Suprapubic skin (tissue), 4 donors: ENCODE data around the gene HMGN4. TPM values are rescaled to one million over a fixed set of nuclear protein-coding genes. Genes with fewer than 3 reads are reported as not detected.

Experiments
- DNase-seq, 2 donors: peaks; one replicate each; pipeline ENCODE4 v3.0.0-alpha.2; 2019; ENCODE audit warnings: low spot score in 2 of 2
- H3K27ac ChIP-seq: fragments of 200-600 bp; sonication (generic); one replicate; pipeline ENCODE4 v1.5.1; 2019
- H3K27me3 ChIP-seq: fragments of 200-600 bp; sonication (generic); one replicate; pipeline ENCODE4 v1.5.1; 2019
- H3K36me3 ChIP-seq: fragments of 200-600 bp; sonication (generic); one replicate; pipeline ENCODE4 v1.5.1; 2019
- H3K4me1 ChIP-seq: fragments of 200-600 bp; sonication (generic); one replicate; pipeline ENCODE4 v1.5.1; 2019
- H3K4me3 ChIP-seq: fragments of 200-600 bp; sonication (generic); one replicate; pipeline ENCODE4 v1.5.1; 2019; ENCODE audit warnings: mild to moderate bottlenecking
- H3K9me3 ChIP-seq: fragments of 200-600 bp; sonication (generic); one replicate; pipeline ENCODE4 v1.5.1; 2019
- EP300 ChIP-seq: sonication (generic); formaldehyde crosslinking; IDR thresholded peaks from one replicate; pipeline ENCODE4 v1.6.1; 2017; ENCODE audit warnings: antibody characterized with exemption
- POLR2A ChIP-seq, 2 donors: fragments of 450-650 bp; IDR thresholded peaks; one replicate each; pipeline ENCODE4 v1.6.1; 2017; ENCODE audit warnings: antibody characterized with exemption in 2 of 2, mild to moderate bottlenecking in 2 of 2, moderate library complexity in 2 of 2
- POLR2AphosphoS5 ChIP-seq, 3 donors: sonication (generic); formaldehyde crosslinking; IDR thresholded peaks; one replicate each; pipeline ENCODE4 v1.6.1; 2017; ENCODE audit warnings: antibody characterized with exemption in 3 of 3
- WGBS: methylation state at CpG from one replicate; pipeline ENCODE4 v1.1.5; 2018; 5-methylcytosine and 5-hydroxymethylcytosine counted together
- total RNA-seq, 4 donors: library from RNA; depleted of rRNA; stranded (reverse); fragments of >200 nt; gene quantifications; one replicate each; pipeline ENCODE4 v1.1.0, GENCODE V29; 2016
- TF ChIP-seq, protein P1 (sequence below), 2 donors: fragments of 200-600 bp in 1 of 2; fragments of 450-650 bp in 1 of 2; sonication (generic) in 1 of 2; IDR thresholded peaks; one replicate each; pipeline ENCODE4 v1.5.1; 2016 to 2019; ENCODE audit warnings: antibody characterized with exemption in 2 of 2, mild to moderate bottlenecking in 1 of 2, moderate library complexity in 1 of 2

The HMGN4 gene
- total RNA-seq, 4 donors from 2014 or later, result 25.2 to 48.5 (median 34.5) TPM

DNA sequence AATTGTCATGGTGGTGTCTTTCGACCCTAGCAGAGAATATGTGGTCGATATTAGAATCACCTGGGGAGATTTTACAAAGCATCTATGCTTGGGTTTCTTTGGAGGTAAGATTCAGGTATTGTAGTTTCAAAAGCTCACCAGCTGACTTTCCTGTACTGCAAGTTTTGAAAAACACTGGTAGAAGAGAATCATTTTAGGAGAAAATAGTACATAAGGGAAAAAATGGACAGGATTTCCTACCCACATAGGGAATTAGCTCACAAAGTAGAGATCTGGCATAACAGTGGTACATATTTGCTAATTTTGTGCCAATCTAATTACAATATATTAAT lies 31.2 kb downstream of the HMGN4 start:
- Histone ChIP-seq H3K27ac (no peak overlapping the region), H3K36me3 (no peaks in the 10 kb centered on the region), H3K27me3 (no peaks in the 10 kb centered on the region), H3K4me1 (peaks cover 16% of the 10 kb centered on the region), H3K4me3 (peak overlapping the region; percentile 55), H3K9me3 (no peaks in the 10 kb centered on the region)
- WGBS, result 8% methylated on average over 2 of the region's 2 CpGs
- no peak for DNase-seq
- TF ChIP-seq POLR2A (IDR thresholded peaks at IDR 0.05), result no peak
- no peak for TF ChIP-seq POLR2AphosphoS5 (IDR thresholded peaks at IDR 0.05)
- TF ChIP-seq, protein P1, sequence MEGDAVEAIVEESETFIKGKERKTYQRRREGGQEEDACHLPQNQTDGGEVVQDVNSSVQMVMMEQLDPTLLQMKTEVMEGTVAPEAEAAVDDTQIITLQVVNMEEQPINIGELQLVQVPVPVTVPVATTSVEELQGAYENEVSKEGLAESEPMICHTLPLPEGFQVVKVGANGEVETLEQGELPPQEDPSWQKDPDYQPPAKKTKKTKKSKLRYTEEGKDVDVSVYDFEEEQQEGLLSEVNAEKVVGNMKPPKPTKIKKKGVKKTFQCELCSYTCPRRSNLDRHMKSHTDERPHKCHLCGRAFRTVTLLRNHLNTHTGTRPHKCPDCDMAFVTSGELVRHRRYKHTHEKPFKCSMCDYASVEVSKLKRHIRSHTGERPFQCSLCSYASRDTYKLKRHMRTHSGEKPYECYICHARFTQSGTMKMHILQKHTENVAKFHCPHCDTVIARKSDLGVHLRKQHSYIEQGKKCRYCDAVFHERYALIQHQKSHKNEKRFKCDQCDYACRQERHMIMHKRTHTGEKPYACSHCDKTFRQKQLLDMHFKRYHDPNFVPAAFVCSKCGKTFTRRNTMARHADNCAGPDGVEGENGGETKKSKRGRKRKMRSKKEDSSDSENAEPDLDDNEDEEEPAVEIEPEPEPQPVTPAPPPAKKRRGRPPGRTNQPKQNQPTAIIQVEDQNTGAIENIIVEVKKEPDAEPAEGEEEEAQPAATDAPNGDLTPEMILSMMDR (IDR thresholded peaks at IDR 0.05), result no peak
- no peak for TF ChIP-seq EP300

DNA sequence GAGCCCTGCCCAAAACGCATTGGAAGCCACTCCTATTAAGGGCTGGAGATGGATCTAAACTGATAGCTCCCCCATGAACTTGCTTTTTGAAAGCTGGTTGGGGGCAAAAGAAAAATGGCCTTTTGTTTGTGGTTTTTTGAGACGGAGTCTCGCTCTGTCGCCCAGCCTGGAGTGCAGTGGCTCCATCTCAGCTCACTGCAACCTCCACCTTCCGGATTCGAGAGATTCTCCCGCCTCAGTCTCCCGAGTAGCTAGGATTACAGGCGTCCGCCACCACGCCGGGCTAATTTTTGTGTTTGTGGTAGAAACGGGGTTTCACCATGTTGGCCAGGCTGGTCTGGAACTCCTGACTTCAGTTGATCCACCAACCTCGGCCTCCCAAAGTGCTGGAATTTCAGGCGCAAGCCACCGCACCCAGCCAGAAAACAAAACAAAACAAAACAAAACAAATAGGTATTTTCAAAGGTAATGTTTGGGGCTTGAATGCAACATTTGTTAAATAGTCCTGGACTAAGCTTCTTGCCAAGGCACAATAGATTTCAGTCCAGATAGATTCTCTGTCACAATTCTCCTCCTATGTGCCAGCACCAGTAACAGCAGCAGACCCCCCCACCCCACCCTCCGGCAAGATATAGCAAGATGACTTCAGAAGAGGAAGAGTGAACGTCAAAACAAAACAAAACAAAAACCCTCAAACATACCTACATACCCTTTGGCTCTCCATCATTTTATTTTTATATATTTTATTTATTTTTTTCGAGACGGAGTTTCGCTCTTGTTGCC lies 32.1 kb downstream of the HMGN4 start:
- H3K36me3 ChIP-seq, result no peaks in the 10 kb centered on the region
- DNase-seq, result no peak
- no peaks in the 10 kb centered on the region for H3K27me3 ChIP-seq
- WGBS, result 74% methylated on average over 21 of the region's 21 CpGs
- H3K9me3 ChIP-seq, result no peaks in the 10 kb centered on the region
- H3K4me3 ChIP-seq, result no peak overlapping the region
- H3K4me1 ChIP-seq, result peaks cover 16% of the 10 kb centered on the region
- no peak for TF ChIP-seq EP300
- TF ChIP-seq, protein P1 (IDR thresholded peaks at IDR 0.05), result no peak
- no peak for TF ChIP-seq POLR2AphosphoS5 (IDR thresholded peaks at IDR 0.05)
- no peak for TF ChIP-seq POLR2A (IDR thresholded peaks at IDR 0.05)
- no peak overlapping the region for H3K27ac ChIP-seq

DNA sequence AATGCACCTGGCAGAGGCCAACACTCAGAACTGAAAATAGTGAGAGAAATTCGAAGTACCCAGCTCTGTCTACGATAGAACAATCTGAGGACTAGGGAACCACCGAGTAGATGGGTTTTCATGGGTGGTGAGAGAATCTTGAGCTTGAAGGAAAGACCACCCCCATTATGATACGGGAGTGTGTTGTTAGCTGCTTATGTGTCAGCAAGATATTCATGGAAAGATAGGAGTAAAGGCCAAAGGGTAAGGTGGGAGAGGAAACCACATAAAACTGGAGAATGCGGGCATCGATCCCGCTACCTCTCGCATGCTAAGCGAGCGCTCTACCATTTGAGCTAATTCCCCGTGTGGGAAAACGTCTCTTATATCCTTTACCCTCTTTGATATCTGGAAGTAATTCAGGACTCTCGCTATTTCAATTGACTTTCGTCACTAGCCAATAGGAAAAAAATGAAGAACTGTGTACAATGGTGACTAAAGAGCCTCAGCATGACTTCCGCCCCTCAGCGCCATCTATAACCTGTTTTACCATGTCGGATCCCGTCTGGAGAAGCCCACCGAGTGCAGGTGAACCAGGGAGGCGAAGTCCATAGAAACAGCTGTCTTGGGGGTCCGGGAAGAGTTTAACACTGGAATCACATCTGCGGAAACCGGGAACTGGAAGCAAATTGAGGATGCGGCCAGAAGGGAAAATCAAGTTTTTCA lies 33.6 kb downstream of the HMGN4 start:
- TF ChIP-seq, protein P1 (IDR thresholded peaks at IDR 0.05), result no peak
- peak in 2 of 3 donors; percentile 8 to 54 for TF ChIP-seq POLR2AphosphoS5 (IDR thresholded peaks at IDR 0.05)
- DNase-seq, result no peak
- peaks cover 17% of the 10 kb centered on the region for H3K4me1 ChIP-seq
- no peaks in the 10 kb centered on the region for H3K36me3 ChIP-seq
- H3K4me3 ChIP-seq, result peak overlapping the region; percentile 55
- WGBS, result 3% methylated on average over 24 of the region's 24 CpGs
- peak overlapping the region; percentile 46 for H3K27ac ChIP-seq
- H3K9me3 ChIP-seq, result no peaks in the 10 kb centered on the region
- no peaks in the 10 kb centered on the region for H3K27me3 ChIP-seq

DNA sequence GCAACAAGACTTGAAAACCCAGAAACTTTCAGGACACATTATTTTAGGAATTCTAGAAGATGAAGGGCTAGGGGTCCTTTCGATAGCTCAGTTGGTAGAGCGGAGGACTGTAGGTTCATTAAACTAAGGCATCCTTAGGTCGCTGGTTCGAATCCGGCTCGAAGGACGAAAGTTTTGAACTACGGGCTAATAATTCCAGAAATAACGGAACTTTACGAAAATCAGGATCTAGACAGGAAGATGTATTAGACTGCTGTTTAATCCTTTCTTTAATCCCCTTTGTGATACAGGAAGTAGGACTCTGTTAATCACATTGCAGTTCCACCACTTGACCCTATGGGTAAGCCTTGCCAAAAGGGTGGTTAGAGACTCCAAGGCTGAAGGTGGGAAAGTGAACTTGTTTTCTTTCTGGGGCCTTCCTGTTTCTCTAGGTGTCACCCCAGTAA lies 37.4 kb downstream of the HMGN4 start:
- WGBS, result 67% methylated on average over 10 of the region's 10 CpGs
- Histone ChIP-seq H3K4me1 (peaks cover 19% of the 10 kb centered on the region), H3K9me3 (no peaks in the 10 kb centered on the region), H3K4me3 (no peak overlapping the region), H3K36me3 (no peaks in the 10 kb centered on the region), H3K27me3 (peaks cover 25% of the 10 kb centered on the region), H3K27ac (no peak overlapping the region)
- no peak for DNase-seq
- TF ChIP-seq EP300, result no peak

DNA sequence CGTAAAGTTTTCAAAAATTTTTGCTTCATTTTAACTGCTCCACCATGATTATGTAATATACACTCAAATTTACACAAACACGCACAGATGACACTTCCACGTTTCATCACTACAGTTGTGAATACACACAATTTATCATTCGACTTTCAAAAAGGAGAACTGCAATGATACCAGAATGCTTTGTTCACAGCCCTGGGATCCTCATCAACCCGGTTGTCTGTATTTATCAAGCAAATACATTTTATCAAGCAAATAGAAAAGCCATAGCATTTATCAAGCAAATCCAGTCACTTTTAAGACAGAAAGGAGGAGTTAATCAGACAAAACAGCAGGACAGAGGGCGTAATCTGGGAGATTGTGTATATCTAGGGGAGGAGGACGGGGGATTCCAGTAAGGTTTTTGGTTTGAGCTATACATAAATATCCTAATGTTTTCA lies 38.3 kb downstream of the HMGN4 start:
- peaks cover 25% of the 10 kb centered on the region for H3K27me3 ChIP-seq
- H3K4me3 ChIP-seq, result no peak overlapping the region
- no peak for DNase-seq
- 53% methylated on average over 7 of the region's 7 CpGs for WGBS
- peaks cover 19% of the 10 kb centered on the region for H3K4me1 ChIP-seq
- TF ChIP-seq EP300 (no peak), POLR2A (IDR thresholded peaks at IDR 0.05) (no peak), POLR2AphosphoS5 (IDR thresholded peaks at IDR 0.05) (no peak)
- TF ChIP-seq, protein P1 (IDR thresholded peaks at IDR 0.05), result no peak
- no peak overlapping the region for H3K27ac ChIP-seq
- H3K36me3 ChIP-seq, result no peaks in the 10 kb centered on the region
- no peaks in the 10 kb centered on the region for H3K9me3 ChIP-seq
